Right lobe of liver (tissue), 4 donors: ENCODE results near the gene NR3C2.

Experiments
- CTCF ChIP-seq, 4 donors: fragments of 200-600 bp in 3 of 4; fragments of 450-650 bp in 1 of 4; IDR thresholded peaks; one replicate each; pipeline versions ENCODE4 v1.5.1 to v1.8.0; 2016 to 2022; ENCODE audit warnings: antibody characterized with exemption in 4 of 4, mild to moderate bottlenecking in 2 of 4
- POLR2A ChIP-seq: fragments of 450-650 bp; IDR thresholded peaks from one replicate; pipeline ENCODE4 v1.6.1; 2017; ENCODE audit warnings: antibody characterized with exemption, mild to moderate bottlenecking
- donor health status: DM: no; HTN: no; CAD: no.
- donor health status: DM: no; HTN: no; CAD: no.
- donor health status: DM: no; HTN: yes; CAD: no.

GRCh38 chr4:148092316-148093014, 349.7 kb downstream of the NR3C2 start:
- no peak for TF ChIP-seq CTCF (IDR thresholded peaks at IDR 0.05)
- TF ChIP-seq POLR2A, result no peak
